SH-SY5Y (cell line): Measurements from ENCODE around the gene SLC6A20.

ENCODE experiments used
- GATA2 ChIP-seq: IDR thresholded peaks from 2 replicates; pipeline ENCODE4 v1.6.1; 2011; ENCODE audit warnings: mild to moderate bottlenecking, low read depth, low read length
- GATA3 ChIP-seq: IDR thresholded peaks from 2 replicates; pipeline ENCODE4 v1.6.1; 2011; ENCODE audit warnings: low read depth, mild to moderate bottlenecking, low read length, moderate library complexity

GRCh38 chr3:45773714-45774449, 22.5 kb downstream of the SLC6A20 start:
- no peak for TF ChIP-seq GATA3
- TF ChIP-seq GATA2: no peak
